ENCODE data around the gene VPS39.

- no peak for TF ChIP-seq L3MBTL2 (conservative IDR thresholded peaks at IDR 0.05)
- TF ChIP-seq ARNT (IDR thresholded peaks at IDR 0.05) = no peak
These were observed 14.7 kb downstream of the VPS39 start for GRCh38 chr15:42193383-42193782.

Measured in HEK293T (cell line).